GM23248 (cell line): Measurements from ENCODE around the gene PLA2G2A. TPM values are rescaled to one million over a fixed set of nuclear protein-coding genes. Genes with fewer than 3 reads are reported as not detected.

ENCODE experiments used
- DNase-seq: peaks from one replicate; pipeline ENCODE4 v3.0.0-alpha.2; 2015
- H2AFZ ChIP-seq: fragments of 200-600 bp; sonication (generic); 2 replicates; pipeline ENCODE4 v1.6.1; 2016; ENCODE audit warnings: antibody characterized with exemption
- H3F3A ChIP-seq: fragments of 200-600 bp; sonication (generic); 2 replicates; pipeline ENCODE4 v1.6.1; 2016; ENCODE audit warnings: mild to moderate bottlenecking, antibody characterized with exemption, mixed run types; ENCODE audit not compliant: insufficient read depth
- H3K27ac ChIP-seq: fragments of 200-600 bp; sonication (generic); 2 replicates; pipeline ENCODE4 v1.5.1; 2016; ENCODE audit warnings: mild to moderate bottlenecking
- H3K27me3 ChIP-seq: fragments of 200-600 bp; sonication (generic); replicated peaks from 2 replicates; pipeline ENCODE4 v1.6.1; 2016; ENCODE audit warnings: mild to moderate bottlenecking; ENCODE audit not compliant: insufficient read depth
- H3K36me3 ChIP-seq: fragments of 200-600 bp; sonication (generic); 2 replicates; pipeline ENCODE4 v1.6.1; 2016; ENCODE audit warnings: low read depth, mild to moderate bottlenecking
- H3K4me1 ChIP-seq: fragments of 200-600 bp; sonication (generic); 2 replicates; pipeline ENCODE4 v1.6.1; 2016; ENCODE audit warnings: mild to moderate bottlenecking; ENCODE audit not compliant: insufficient read depth
- H3K4me2 ChIP-seq: fragments of 200-600 bp; sonication (generic); one replicate; pipeline ENCODE4 v1.6.1; 2016; ENCODE audit warnings: mild to moderate bottlenecking; ENCODE audit not compliant: unreplicated experiment
- H3K4me3 ChIP-seq: fragments of 200-600 bp; sonication (generic); 2 replicates; pipeline ENCODE4 v1.5.1; 2016; ENCODE audit warnings: mild to moderate bottlenecking
- H3K79me2 ChIP-seq: fragments of 200-600 bp; sonication (generic); 2 replicates; pipeline ENCODE4 v1.6.1; 2016; ENCODE audit warnings: mild to moderate bottlenecking; ENCODE audit not compliant: insufficient read depth
- H3K9ac ChIP-seq: fragments of 200-600 bp; sonication (generic); 2 replicates; pipeline ENCODE4 v1.6.1; 2016; ENCODE audit warnings: mild to moderate bottlenecking
- H3K9me2 ChIP-seq: fragments of 200-600 bp; sonication (generic); 2 replicates; pipeline ENCODE4 v1.6.1; 2016; ENCODE audit warnings: mixed run types, mild to moderate bottlenecking, moderate library complexity; ENCODE audit not compliant: insufficient read depth
- H3K9me3 ChIP-seq: fragments of 200-600 bp; sonication (generic); one replicate; pipeline ENCODE4 v1.6.1; 2017; ENCODE audit warnings: low read depth
- H4K20me1 ChIP-seq: fragments of 200-600 bp; sonication (generic); 2 replicates; pipeline ENCODE4 v1.6.0; 2016; ENCODE audit not compliant: insufficient read depth
- EZH2 ChIP-seq: fragments of 200-600 bp; sonication (generic); IDR thresholded peaks from 2 replicates; pipeline ENCODE4 v1.6.1; 2018; ENCODE audit warnings: antibody characterized with exemption, mild to moderate bottlenecking; ENCODE audit not compliant: insufficient read depth, poor library complexity, severe bottlenecking
- EZH2phosphoT487 ChIP-seq: fragments of 200-600 bp; sonication (generic); IDR thresholded peaks from 2 replicates; pipeline ENCODE4 v1.6.1; 2018; ENCODE audit warnings: antibody characterized with exemption, moderate library complexity, mild to moderate bottlenecking, low read depth; ENCODE audit not compliant: insufficient read depth
- WGBS, 2 experiments: methylation state at CpG; one replicate each; pipeline ENCODE4 v1.1.6; 2015 to 2017; ENCODE audit warnings: low lambda C conversion rate in 2 of 2, low coverage in 1 of 2; ENCODE audit errors: missing lambda C conversion rate in 2 of 2; 5-methylcytosine and 5-hydroxymethylcytosine counted together
- in situ Hi-C: fragments of 300-500 bp; cut with MboI; formaldehyde crosslinking; loops from 2 replicates; pipeline ENCODE4 v1.15.0; 2020
- polyA plus RNA-seq: library from polyadenylated mRNA; unstranded; fragments of >200 nt; fragmentation: Nextera tagmentation; extraction: Ambion mirVana; gene quantifications from 2 replicates; pipeline ENCODE4 v1.2.1, GENCODE V29; 2016
- total RNA-seq: library from RNA; depleted of rRNA; stranded (reverse); fragments of >200 nt; shearing (Covaris generic); gene quantifications from 2 replicates; pipeline ENCODE4 v1.2.3, GENCODE V29; 2014; rRNA removed

Gene PLA2G2A, protein sequence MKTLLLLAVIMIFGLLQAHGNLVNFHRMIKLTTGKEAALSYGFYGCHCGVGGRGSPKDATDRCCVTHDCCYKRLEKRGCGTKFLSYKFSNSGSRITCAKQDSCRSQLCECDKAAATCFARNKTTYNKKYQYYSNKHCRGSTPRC
- total RNA-seq (not detected in 2 replicates), polyA plus RNA-seq (0.35 TPM in 1 of 2 replicates, not detected in the other)

DNA sequence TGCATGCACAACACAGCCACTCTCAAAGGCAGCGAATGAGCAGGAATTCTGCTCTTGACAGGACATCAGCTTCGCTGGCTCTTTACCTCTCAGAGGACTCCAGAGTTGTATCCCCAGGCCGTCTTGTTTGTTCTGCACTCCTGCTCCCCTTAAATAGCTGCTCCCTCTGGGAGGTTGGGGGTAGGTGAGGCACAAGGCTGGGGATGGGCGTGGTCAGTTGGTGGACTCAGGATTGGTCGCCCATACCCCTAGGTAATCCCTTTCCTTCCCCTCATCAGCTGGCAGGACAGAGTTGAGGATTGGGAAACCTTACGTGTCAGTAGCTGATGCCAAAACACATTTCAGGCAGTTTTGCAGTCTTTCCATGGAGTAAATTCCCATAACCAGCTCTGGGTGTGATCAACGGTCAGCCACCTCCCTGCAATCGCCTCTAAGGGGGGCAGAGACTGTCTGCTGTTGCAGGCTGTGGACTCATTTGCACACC, at the start of gene PLA2G2A:
Gene PLA2G2A (minus strand): TSS at position 125 of the 484 bp plus-strand sequence. CDS start 845 bp downstream, outside the sequence.
- WGBS, 2 experiments, result 37 to 40% methylated on average over 8 of the region's 8 CpGs
- H3F3A ChIP-seq, result no peaks in the 10 kb centered on the region
- no peak within 1 kb of the TSS for H2AFZ ChIP-seq
- H3K4me1 ChIP-seq, result no peaks in the 10 kb centered on the region
- H4K20me1 ChIP-seq, result no peaks in the 10 kb centered on the region
- H3K79me2 ChIP-seq, result no peaks in the 10 kb centered on the region
- H3K9me3 ChIP-seq, result no peaks in the 10 kb centered on the region
- H3K4me3 ChIP-seq, result no peak within 1 kb of the TSS
- peak; percentile 10 for DNase-seq
- H3K4me2 ChIP-seq, result no peak within 1 kb of the TSS
- TF ChIP-seq EZH2phosphoT487 (no peak), EZH2 (no peak)
- H3K36me3 ChIP-seq, result no peaks in the 10 kb centered on the region
- no peak within 1 kb of the TSS for H3K9ac ChIP-seq
- H3K27me3 ChIP-seq, result peaks cover 20% of the 10 kb centered on the region
- in situ Hi-C loops, result no loop called here
- no peak within 1 kb of the TSS for H3K27ac ChIP-seq
- H3K9me2 ChIP-seq, result no peaks in the 10 kb centered on the region

DNA sequence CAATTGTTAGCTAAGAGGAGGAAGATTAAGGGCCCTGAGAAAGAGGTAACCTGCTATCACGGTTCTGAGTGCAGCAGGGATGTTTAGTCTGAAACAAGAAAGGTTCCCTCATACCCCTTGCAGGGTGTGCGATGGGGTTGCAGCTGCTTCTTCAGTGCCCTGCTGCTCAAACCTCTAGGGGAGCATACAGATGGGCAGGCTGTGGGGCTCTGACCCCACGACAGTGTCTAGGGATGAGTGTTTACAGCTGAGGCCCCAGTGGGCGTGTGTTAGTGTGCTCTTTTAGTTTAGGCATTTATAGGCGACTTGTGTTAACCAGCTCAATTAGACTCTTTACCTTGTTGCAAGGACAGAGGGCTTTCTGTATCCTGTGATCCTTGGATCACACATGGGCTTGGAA, 49.3 kb upstream of the PLA2G2A start:
- Histone ChIP-seq H3K36me3 (no peaks in the 10 kb centered on the region), H2AFZ (no peak overlapping the region), H3K4me1 (no peaks in the 10 kb centered on the region), H3K4me2 (no peak overlapping the region), H3K79me2 (no peaks in the 10 kb centered on the region), H3K27ac (no peak overlapping the region), H4K20me1 (no peaks in the 10 kb centered on the region), H3K9me3 (no peaks in the 10 kb centered on the region), H3K9me2 (no peaks in the 10 kb centered on the region), H3K27me3 (peaks cover 20% of the 10 kb centered on the region; the same call in 1 of the 2 replicates), H3K4me3 (no peak overlapping the region), H3F3A (no peaks in the 10 kb centered on the region), H3K9ac (no peak overlapping the region)
- no peak for TF ChIP-seq EZH2phosphoT487
- no peak for TF ChIP-seq EZH2
- WGBS, 2 experiments, result 38 to 40% methylated on average over 5 of the region's 5 CpGs
- no peak for DNase-seq
- in situ Hi-C loops, result no loop called here

DNA sequence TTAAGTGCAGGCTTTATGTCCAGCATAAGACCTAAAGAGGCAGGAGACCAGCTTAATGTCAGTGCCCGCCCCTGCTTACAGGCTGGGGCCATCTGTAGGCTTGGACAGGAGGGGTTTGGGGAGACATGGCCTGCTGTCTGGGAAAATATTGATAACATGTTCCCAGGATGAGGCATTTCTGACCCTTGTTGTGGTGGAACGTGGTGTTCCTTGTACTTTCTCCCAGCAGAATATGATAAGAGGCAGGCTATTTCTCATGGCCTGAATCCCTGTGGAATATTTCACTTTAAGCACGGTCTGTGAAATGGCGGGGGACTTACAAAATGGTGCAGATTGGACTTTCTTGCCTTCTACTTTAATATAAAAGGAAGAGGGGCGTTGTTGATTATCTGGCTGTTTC, 48.7 kb upstream of the PLA2G2A start:
- peaks cover 20% of the 10 kb centered on the region; the same call in 1 of the 2 replicates for H3K27me3 ChIP-seq
- WGBS, 2 experiments, result 59% methylated on average over 5 of the region's 5 CpGs
- no peaks in the 10 kb centered on the region for H3K4me1 ChIP-seq
- H3K4me3 ChIP-seq, result no peak overlapping the region
- no peak overlapping the region for H3K27ac ChIP-seq
- H3K9me3 ChIP-seq, result no peaks in the 10 kb centered on the region
- no peaks in the 10 kb centered on the region for H3F3A ChIP-seq
- no peak overlapping the region for H3K4me2 ChIP-seq
- H3K9me2 ChIP-seq, result no peaks in the 10 kb centered on the region
- in situ Hi-C loops, result no loop called here
- no peak for DNase-seq
- no peak overlapping the region for H2AFZ ChIP-seq
- H3K9ac ChIP-seq, result no peak overlapping the region
- no peaks in the 10 kb centered on the region for H3K79me2 ChIP-seq
- no peaks in the 10 kb centered on the region for H4K20me1 ChIP-seq
- TF ChIP-seq EZH2phosphoT487 (no peak), EZH2 (no peak)
- H3K36me3 ChIP-seq, result no peaks in the 10 kb centered on the region

DNA sequence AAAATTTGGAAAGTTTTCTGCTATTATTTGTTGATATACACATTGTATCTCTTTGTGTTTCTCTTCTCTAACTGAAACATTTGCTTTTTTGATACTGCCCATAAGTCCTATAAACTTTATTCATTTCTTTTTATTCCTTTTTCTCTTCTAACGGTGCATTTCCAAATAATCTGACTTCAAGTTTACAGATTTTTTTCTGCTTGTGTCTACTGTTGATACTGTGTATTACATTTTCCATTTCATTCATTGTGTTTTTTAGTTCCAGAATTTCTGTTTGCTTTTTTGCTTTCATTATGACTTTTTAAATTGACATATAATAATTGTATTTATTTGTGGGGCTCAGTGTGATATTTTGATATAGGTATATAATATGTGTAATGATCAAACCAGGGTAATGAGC, 38.3 kb upstream of the PLA2G2A start:
- no peak for DNase-seq
- Histone ChIP-seq H3K27ac (no peak overlapping the region), H3K4me1 (no peaks in the 10 kb centered on the region), H2AFZ (no peak overlapping the region), H3K9ac (no peak overlapping the region), H3F3A (no peaks in the 10 kb centered on the region), H3K9me2 (no peaks in the 10 kb centered on the region), H4K20me1 (no peaks in the 10 kb centered on the region), H3K79me2 (no peaks in the 10 kb centered on the region), H3K36me3 (no peaks in the 10 kb centered on the region), H3K4me3 (no peak overlapping the region), H3K9me3 (no peaks in the 10 kb centered on the region), H3K27me3 (peaks cover 6% of the 10 kb centered on the region; the same call in 1 of the 2 replicates), H3K4me2 (no peak overlapping the region)
- no peak for TF ChIP-seq EZH2phosphoT487
- no peak for TF ChIP-seq EZH2
- in situ Hi-C loops, result no loop called here
- 11 to 12% methylated on average over 1 of the region's 1 CpG for WGBS, 2 experiments
